Progenitor cell of endocrine pancreas (in vitro differentiated cells): Measurements from ENCODE around the gene APEH. TPM values are rescaled to one million over a fixed set of nuclear protein-coding genes. Genes with fewer than 3 reads are reported as not detected.
"Not testable (repeated sequence)": the region's sequence is repeated elsewhere in the genome, so short reads cannot be mapped to it uniquely, and the experiment has no call there.

Experiments
- DNase-seq: peaks from one replicate; pipeline ENCODE4 v3.0.0; 2021; ENCODE audit warnings: low spot score; ENCODE audit not compliant: unreplicated experiment
- H3K27ac Mint-ChIP-seq: 2 replicates; pipeline ENCODE4 v1.8.0; 2021; ENCODE audit warnings: mild to moderate bottlenecking, moderate library complexity, mixed read lengths
- H3K27me3 Mint-ChIP-seq: 2 replicates; pipeline ENCODE4 v1.8.0; 2021; ENCODE audit warnings: mixed read lengths
- H3K36me3 Mint-ChIP-seq: 2 replicates; pipeline ENCODE4 v1.8.0; 2022; ENCODE audit warnings: mixed read lengths; ENCODE audit not compliant: insufficient read depth
- H3K4me1 Mint-ChIP-seq: 2 replicates; pipeline ENCODE4 v1.8.0; 2021; ENCODE audit warnings: low read depth, mixed read lengths
- H3K4me3 Mint-ChIP-seq: 2 replicates; pipeline ENCODE4 v1.8.0; 2021; ENCODE audit warnings: low read depth, mild to moderate bottlenecking, moderate library complexity, mixed read lengths
- H3K9me3 Mint-ChIP-seq: 2 replicates; pipeline ENCODE4 v1.8.0; 2021; ENCODE audit warnings: low read depth, mixed read lengths
- CTCF ChIP-seq: fragments of 200-600 bp; sonication (generic); IDR thresholded peaks from one replicate; pipeline ENCODE4 v1.5.0; 2021; ENCODE audit warnings: antibody characterized with exemption, mild to moderate bottlenecking; ENCODE audit not compliant: unreplicated experiment
- total RNA-seq: library from RNA; stranded (reverse); gene quantifications from 2 replicates; pipeline ENCODE4 v1.2.1, GENCODE V29; 2021

The APEH gene
- total RNA-seq, 1 donor from 2014 or later: 160 TPM

- peak overlapping the region; percentile 88 for H3K27ac Mint-ChIP-seq
- not testable (repeated sequence) for DNase-seq, H3K27me3 Mint-ChIP-seq, H3K36me3 Mint-ChIP-seq, H3K9me3 Mint-ChIP-seq
- H3K4me3 Mint-ChIP-seq: peak overlapping the region; percentile 75
- H3K4me1 Mint-ChIP-seq: peaks cover 15% of the 10 kb centered on the region
Measured at GRCh38 chr3:49687424-49687795, 13.3 kb downstream of the APEH start.

GRCh38 chr3:49688338-49689045 is 14.3 kb downstream of the APEH start:
- H3K4me1 Mint-ChIP-seq: peaks cover 15% of the 10 kb centered on the region
- not testable (repeated sequence) for H3K9me3 Mint-ChIP-seq, DNase-seq, H3K36me3 Mint-ChIP-seq, H3K27me3 Mint-ChIP-seq
- H3K27ac Mint-ChIP-seq: peak overlapping the region; percentile 98
- H3K4me3 Mint-ChIP-seq: peak overlapping the region; percentile 96

- H3K27ac Mint-ChIP-seq: peak within 1 kb of the TSS; percentile 98
- peak; percentile 92 for DNase-seq
- peaks cover 3% of the 10 kb centered on the region for H3K27me3 Mint-ChIP-seq
- no peaks in the 10 kb centered on the region for H3K9me3 Mint-ChIP-seq
- TF ChIP-seq CTCF: peak; percentile 38
- peak within 1 kb of the TSS; percentile 96 for H3K4me3 Mint-ChIP-seq
- peaks cover 2% of the 10 kb centered on the region for H3K36me3 Mint-ChIP-seq
- H3K4me1 Mint-ChIP-seq: peaks cover 15% of the 10 kb centered on the region
Measured at GRCh38 chr3:49689046-49689907, 15.1 kb downstream of the APEH start, which contains the start of the genes MST1 and RNF123. Gene MST1, minus strand, starts transcription at chr3:49689474. Its CDS starts 783 bp downstream, at chr3:49688691. Gene RNF123, plus strand, starts transcription at chr3:49689557. Its CDS starts 1,609 bp downstream, at chr3:49691166.

GRCh38 chr3:49689908-49690624 is 15.9 kb downstream of the APEH start:
- not testable (repeated sequence) for H3K27me3 Mint-ChIP-seq, H3K9me3 Mint-ChIP-seq, H3K36me3 Mint-ChIP-seq, DNase-seq
- peak overlapping the region; percentile 98 for H3K27ac Mint-ChIP-seq
- peaks cover 15% of the 10 kb centered on the region for H3K4me1 Mint-ChIP-seq
- H3K4me3 Mint-ChIP-seq: peak overlapping the region; percentile 96

GRCh38 chr3:49690856-49691255 is 16.7 kb downstream of the APEH start:
- H3K9me3 Mint-ChIP-seq, H3K36me3 Mint-ChIP-seq, H3K27me3 Mint-ChIP-seq, DNase-seq, H3K27ac Mint-ChIP-seq: not testable (repeated sequence)
- H3K4me3 Mint-ChIP-seq: peak overlapping the region; percentile 96
- H3K4me1 Mint-ChIP-seq: peaks cover 15% of the 10 kb centered on the region

- not testable (repeated sequence) for H3K36me3 Mint-ChIP-seq, DNase-seq, H3K4me3 Mint-ChIP-seq, H3K27me3 Mint-ChIP-seq, H3K27ac Mint-ChIP-seq, H3K9me3 Mint-ChIP-seq
- H3K4me1 Mint-ChIP-seq: peaks cover 13% of the 10 kb centered on the region
Measured at GRCh38 chr3:49691481-49691880, 17.3 kb downstream of the APEH start.

- not testable (repeated sequence) for DNase-seq, H3K4me1 Mint-ChIP-seq, H3K27me3 Mint-ChIP-seq, H3K27ac Mint-ChIP-seq, H3K36me3 Mint-ChIP-seq, H3K9me3 Mint-ChIP-seq, H3K4me3 Mint-ChIP-seq
Measured at GRCh38 chr3:49694409-49695070, 20.4 kb downstream of the APEH start.

GRCh38 chr3:49695350-49696015 is 21.3 kb downstream of the APEH start:
- H3K36me3 Mint-ChIP-seq, DNase-seq, H3K4me3 Mint-ChIP-seq, H3K9me3 Mint-ChIP-seq, H3K27ac Mint-ChIP-seq, H3K27me3 Mint-ChIP-seq, H3K4me1 Mint-ChIP-seq: not testable (repeated sequence)
